ENCODE results near the gene MRTFA. TPM values are rescaled to one million over a fixed set of nuclear protein-coding genes. Genes with fewer than 3 reads are reported as not detected.

Gene MRTFA
- total and polyA plus RNA-seq, 8 donors = 13.6 to 35.3 (median 24.1) TPM

DNA sequence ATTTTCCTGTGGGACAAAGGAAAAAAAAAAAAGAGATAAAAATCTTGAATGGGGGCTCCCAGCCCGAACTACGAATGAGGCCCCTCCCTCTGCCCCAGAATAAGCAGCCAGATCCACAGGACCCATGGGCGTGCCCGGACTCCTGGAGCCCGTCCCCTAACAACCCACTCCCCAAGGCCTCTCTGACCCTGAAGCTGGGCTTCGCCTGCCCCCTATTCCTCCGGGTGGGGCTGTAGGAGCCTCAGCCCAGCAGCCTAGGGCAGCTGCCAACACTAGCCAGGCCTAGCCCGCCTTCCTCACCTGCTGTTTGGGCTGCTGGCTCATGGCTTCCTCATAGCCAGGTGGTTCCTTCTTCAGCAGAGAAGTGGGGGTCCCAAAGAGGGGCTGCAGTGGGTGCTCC, 219.5 kb downstream of the MRTFA start:
- no peak overlapping the region for H3K27ac ChIP-seq
- intact Hi-C loops (cut with DNase I) = no loop called here
- TF ChIP-seq, protein P1, sequence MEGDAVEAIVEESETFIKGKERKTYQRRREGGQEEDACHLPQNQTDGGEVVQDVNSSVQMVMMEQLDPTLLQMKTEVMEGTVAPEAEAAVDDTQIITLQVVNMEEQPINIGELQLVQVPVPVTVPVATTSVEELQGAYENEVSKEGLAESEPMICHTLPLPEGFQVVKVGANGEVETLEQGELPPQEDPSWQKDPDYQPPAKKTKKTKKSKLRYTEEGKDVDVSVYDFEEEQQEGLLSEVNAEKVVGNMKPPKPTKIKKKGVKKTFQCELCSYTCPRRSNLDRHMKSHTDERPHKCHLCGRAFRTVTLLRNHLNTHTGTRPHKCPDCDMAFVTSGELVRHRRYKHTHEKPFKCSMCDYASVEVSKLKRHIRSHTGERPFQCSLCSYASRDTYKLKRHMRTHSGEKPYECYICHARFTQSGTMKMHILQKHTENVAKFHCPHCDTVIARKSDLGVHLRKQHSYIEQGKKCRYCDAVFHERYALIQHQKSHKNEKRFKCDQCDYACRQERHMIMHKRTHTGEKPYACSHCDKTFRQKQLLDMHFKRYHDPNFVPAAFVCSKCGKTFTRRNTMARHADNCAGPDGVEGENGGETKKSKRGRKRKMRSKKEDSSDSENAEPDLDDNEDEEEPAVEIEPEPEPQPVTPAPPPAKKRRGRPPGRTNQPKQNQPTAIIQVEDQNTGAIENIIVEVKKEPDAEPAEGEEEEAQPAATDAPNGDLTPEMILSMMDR (IDR thresholded peaks at IDR 0.05) = no peak
- peaks cover 11 to 37% (median 24%) of the 10 kb centered on the region in 3 donors for H3K36me3 ChIP-seq
- no peak overlapping the region for H3K4me3 ChIP-seq
- H3K9me3 ChIP-seq = no peaks in the 10 kb centered on the region
- no peaks in the 10 kb centered on the region for H3K4me1 ChIP-seq
- ATAC-seq = no peak
- WGBS, 2 donors = 97% methylated on average over 8 of the region's 8 CpGs
- H3K27me3 ChIP-seq = no peaks in the 10 kb centered on the region
- DNase-seq = no peak
- no peak for FAIRE-seq

DNA sequence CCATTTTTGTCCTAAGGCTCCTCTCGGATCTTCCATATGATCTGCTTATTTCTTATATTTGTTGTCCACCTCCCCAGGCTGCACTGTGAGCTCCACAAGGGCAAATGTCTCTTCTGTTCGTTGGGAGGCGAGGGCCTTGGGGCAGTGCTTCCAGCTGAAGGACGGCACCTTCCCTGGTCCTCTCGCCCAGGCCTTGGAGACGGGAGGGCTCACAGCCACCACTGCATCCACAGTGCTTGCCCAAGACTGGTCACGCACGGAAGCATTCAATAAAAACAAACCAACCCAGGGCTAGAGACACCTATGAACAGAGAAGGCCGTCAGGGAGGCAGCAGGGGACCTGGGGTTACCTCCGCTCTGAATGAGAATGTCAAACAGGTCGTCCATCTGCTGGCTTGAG, 219.9 kb downstream of the MRTFA start:
- intact Hi-C loops (cut with DNase I) = no loop called here
- no peak overlapping the region for H3K27ac ChIP-seq
- FAIRE-seq (no peak), ATAC-seq (no peak), DNase-seq (no peak)
- H3K9me3 ChIP-seq = no peaks in the 10 kb centered on the region
- TF ChIP-seq, protein P1 (IDR thresholded peaks at IDR 0.05) = no peak
- H3K4me1 ChIP-seq = no peaks in the 10 kb centered on the region
- H3K36me3 ChIP-seq = peaks cover 11 to 37% (median 24%) of the 10 kb centered on the region in 3 donors
- H3K27me3 ChIP-seq = no peaks in the 10 kb centered on the region
- WGBS, 2 donors = 92 to 93% methylated on average over 11 of the region's 11 CpGs
- H3K4me3 ChIP-seq = no peak overlapping the region

DNA sequence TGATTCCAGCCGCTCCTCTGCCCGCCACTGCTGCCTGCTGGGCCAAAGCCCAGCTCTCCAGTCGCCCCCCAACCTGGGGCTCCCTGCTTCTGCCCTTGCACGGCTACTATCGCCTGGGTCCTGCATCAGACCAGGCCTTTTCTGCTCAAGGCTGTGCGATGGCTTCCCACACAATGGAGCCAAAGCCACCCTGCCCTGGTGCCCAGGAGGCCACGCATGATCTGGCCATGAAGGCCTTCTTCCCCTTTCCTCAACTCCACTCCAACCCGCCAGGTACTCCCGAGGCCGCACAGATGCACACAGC, 220.3 kb downstream of the MRTFA start:
- ATAC-seq (no peak), FAIRE-seq (no peak), DNase-seq (no peak)
- H3K27ac ChIP-seq = no peak overlapping the region
- H3K36me3 ChIP-seq = peaks cover 11 to 40% (median 24%) of the 10 kb centered on the region in 3 donors
- H3K4me3 ChIP-seq = no peak overlapping the region
- intact Hi-C loops (cut with DNase I) = no loop called here
- H3K9me3 ChIP-seq = no peaks in the 10 kb centered on the region
- TF ChIP-seq, protein P1 (IDR thresholded peaks at IDR 0.05) = no peak
- 95% methylated on average over 9 to 10 of the region's 10 CpGs for WGBS, 2 donors
- H3K27me3 ChIP-seq = no peaks in the 10 kb centered on the region
- H3K4me1 ChIP-seq = no peaks in the 10 kb centered on the region

DNA sequence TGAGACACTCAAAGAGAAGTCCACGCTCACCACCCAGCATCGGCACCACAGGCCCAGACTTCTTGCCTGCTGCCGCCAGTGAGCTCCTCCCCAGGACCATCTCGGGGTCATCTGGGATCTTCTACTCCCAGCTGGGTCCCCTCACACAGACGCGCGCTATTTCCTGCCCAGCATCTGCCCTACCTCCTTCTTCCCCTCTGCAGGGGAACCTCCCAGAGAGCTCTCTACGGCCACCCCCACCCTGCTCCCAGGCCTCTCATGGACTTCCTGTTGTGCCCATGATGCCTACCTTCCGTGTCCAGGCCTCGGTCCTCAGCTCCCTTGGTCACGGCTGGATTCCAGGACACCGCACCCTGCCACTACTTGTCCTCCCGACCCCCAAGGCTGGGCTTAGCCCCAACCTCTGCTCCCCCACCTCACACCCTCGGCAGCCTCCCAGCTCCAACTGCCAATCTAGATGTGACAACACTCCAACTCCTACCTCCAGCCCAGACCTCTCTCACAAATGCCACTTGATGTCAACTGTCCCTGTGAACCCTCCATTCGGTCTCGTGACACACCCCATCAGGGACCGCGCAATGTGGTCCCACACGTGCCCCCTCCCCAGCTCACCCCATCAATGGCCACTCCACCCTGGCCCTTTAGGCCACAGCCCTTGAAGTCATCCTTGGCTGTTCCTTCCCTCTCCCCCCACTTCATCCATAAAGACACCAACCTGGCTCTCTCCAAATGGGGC, 220.8 kb downstream of the MRTFA start:
- 85 to 87% methylated on average over 19 of the region's 19 CpGs for WGBS, 2 donors
- FAIRE-seq (no peak), ATAC-seq (peak in 3 of 4 donors; percentile 5 to 29 (median 10)), DNase-seq (no peak)
- Histone ChIP-seq H3K36me3 (peaks cover 11 to 40% (median 28%) of the 10 kb centered on the region in 3 donors), H3K27ac (no peak overlapping the region), H3K4me3 (no peak overlapping the region), H3K4me1 (no peaks in the 10 kb centered on the region), H3K27me3 (no peaks in the 10 kb centered on the region), H3K9me3 (no peaks in the 10 kb centered on the region)
- TF ChIP-seq, protein P1 (IDR thresholded peaks at IDR 0.05) = no peak
- intact Hi-C loops (cut with DNase I) = no loop called here

DNA sequence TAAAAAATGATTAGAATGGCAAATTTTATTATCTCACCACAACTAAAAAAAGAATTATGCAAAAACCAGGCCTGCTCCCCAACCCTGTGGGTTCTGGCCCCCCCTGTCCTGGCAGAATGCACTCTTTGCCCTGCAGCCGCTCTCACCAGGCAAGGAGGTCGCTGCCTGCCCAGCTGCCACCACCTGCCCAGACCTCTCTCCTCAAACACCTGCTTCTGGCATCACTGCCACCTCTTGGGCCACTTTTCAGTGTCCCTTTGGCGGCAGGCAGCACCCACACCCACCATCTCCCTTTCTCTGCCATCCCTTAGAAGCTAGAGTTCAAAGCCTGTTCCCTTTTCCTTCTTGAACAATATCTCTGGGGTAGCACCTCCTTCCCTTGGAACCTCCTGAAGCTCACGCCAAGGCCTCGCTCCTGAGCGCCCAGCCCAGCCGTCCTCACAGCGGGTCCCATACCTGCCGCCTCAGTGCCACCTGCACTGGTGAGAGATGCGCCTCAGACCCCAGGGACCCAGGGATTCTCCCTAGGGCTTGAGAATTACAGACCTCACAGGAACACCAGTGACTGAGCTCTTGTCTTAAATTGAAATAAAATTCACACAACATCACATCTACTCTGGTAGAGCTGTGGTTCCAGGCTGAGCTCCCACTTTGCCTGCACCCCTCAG, 221.5 kb downstream of the MRTFA start:
- Histone ChIP-seq H3K27ac (no peak overlapping the region), H3K4me1 (no peaks in the 10 kb centered on the region), H3K36me3 (peaks cover 9 to 40% (median 21%) of the 10 kb centered on the region in 3 donors), H3K4me3 (no peak overlapping the region), H3K9me3 (no peaks in the 10 kb centered on the region), H3K27me3 (no peaks in the 10 kb centered on the region)
- DNase-seq (no peak), FAIRE-seq (no peak), ATAC-seq (peak in 1 of 4 donors; percentile 13)
- TF ChIP-seq, protein P1 (IDR thresholded peaks at IDR 0.05) = no peak
- intact Hi-C loops (cut with DNase I) = no loop called here
- 80 to 82% methylated on average over 10 of the region's 10 CpGs for WGBS, 2 donors
